ENCODE results near the gene GALNT18.

GALNT18 gene

DNA sequence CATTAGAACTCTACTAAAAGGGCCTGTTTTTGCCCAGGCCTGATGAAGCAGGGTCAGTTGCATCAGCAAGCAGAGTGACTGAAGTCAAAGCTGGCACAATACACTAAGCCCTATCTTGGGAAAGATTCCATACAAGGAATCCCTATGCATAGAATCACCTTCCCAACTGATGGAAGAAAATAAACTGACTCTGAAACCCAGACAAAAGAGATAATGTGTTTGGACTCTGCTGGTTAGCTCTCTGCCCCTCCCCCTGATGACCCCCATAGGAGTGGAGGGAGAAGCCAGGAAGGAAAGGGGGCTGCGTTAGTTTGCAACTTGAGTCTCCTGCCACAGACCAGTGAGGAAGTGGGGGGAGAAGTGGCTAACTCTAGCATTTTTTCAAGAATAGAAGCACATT is 32.9 kb downstream of the GALNT18 start:
- no peak overlapping the region for H3K27ac ChIP-seq
- TF ChIP-seq, protein P1, sequence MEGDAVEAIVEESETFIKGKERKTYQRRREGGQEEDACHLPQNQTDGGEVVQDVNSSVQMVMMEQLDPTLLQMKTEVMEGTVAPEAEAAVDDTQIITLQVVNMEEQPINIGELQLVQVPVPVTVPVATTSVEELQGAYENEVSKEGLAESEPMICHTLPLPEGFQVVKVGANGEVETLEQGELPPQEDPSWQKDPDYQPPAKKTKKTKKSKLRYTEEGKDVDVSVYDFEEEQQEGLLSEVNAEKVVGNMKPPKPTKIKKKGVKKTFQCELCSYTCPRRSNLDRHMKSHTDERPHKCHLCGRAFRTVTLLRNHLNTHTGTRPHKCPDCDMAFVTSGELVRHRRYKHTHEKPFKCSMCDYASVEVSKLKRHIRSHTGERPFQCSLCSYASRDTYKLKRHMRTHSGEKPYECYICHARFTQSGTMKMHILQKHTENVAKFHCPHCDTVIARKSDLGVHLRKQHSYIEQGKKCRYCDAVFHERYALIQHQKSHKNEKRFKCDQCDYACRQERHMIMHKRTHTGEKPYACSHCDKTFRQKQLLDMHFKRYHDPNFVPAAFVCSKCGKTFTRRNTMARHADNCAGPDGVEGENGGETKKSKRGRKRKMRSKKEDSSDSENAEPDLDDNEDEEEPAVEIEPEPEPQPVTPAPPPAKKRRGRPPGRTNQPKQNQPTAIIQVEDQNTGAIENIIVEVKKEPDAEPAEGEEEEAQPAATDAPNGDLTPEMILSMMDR (conservative IDR thresholded peaks at IDR 0.05), result no peak
- TF ChIP-seq ZFX (IDR thresholded peaks at IDR 0.05), result no peak

DNA sequence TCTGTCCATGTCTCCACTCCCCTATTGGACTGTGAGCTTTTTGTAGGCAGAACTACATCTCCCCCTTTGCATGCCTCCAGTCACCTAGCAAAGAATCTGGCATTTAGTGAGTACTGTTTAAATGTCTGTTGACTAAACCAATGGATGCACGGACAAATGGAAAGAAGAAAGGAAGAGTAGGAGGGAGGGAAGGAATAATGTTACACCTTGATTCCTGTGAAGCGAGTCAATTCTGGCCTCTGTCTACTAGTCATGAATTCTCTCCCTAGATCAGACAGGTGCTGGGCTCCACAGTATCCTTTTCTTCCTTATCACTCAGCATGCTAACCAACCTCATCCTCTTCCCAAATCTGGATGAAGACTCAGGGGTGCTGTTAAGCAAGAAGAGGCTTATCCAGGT is 33.6 kb downstream of the GALNT18 start:
- TF ChIP-seq, protein P1 (conservative IDR thresholded peaks at IDR 0.05), result no peak
- no peak for TF ChIP-seq ZFX (IDR thresholded peaks at IDR 0.05)
- no peak overlapping the region for H3K27ac ChIP-seq

DNA sequence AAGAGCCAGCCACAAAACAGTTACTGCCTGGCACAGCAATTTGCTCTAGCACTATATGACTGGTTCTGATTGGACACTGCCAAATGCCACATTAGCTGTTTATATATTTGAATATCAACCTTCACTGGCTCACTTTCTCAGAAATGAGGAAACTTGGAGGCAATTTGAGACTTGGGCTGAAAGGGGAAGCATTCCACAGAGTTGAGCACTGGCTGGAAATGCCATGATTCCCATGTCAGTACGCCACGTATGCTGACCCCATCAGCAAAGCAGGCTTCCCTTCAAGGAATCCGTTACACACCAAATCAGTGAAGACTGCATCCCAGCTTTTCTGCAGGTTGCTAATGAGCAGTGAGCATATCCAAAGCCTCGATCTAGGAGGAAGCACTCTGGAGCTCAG is 34.7 kb downstream of the GALNT18 start:
- TF ChIP-seq, protein P1 (conservative IDR thresholded peaks at IDR 0.05), result no peak
- no peak for TF ChIP-seq ZFX (IDR thresholded peaks at IDR 0.05)
- no peak overlapping the region for H3K27ac ChIP-seq

DNA sequence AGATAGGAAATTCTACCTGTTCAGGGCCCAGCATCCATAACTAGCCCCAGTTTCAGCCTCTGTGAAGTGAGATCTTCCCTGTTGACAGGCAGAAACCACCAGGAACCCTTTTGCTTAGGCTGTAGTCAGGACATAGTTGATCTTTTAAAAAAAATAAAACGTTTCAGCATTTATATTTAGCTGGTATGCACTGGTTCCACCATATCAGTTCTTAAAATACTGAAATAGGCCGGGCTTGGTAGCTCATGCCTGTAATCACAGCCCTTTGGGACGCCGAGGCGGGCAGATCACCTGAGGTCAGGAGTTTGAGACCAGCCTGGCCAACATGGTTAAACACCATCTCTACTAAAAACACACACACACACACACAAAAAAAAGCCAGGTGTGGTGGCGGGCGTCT is 35.3 kb downstream of the GALNT18 start:
- H3K27ac ChIP-seq, result no peak overlapping the region
- TF ChIP-seq ZFX (IDR thresholded peaks at IDR 0.05), result no peak
- TF ChIP-seq, protein P1 (conservative IDR thresholded peaks at IDR 0.05), result no peak

DNA sequence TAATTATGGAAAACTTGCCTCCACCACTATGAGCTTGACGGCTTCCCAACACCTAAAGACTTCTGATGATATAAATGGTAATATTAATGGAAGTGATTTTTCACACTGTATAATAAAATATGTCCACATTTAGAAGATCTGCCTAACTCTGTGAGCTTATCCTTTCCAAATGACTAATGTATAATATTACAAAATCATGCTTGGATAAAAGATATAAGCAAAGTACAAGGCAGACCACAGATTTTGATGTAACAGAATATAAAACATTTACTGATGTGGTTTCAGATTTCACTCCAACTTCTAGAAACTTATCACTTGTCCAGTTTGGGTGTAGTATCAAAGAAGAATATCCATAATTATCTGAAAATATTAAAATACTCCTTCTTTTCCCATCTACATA is 36.9 kb downstream of the GALNT18 start:
- TF ChIP-seq ZFX (IDR thresholded peaks at IDR 0.05), result no peak
- TF ChIP-seq, protein P1 (conservative IDR thresholded peaks at IDR 0.05), result no peak
- H3K27ac ChIP-seq, result peak overlapping the region; percentile 44

DNA sequence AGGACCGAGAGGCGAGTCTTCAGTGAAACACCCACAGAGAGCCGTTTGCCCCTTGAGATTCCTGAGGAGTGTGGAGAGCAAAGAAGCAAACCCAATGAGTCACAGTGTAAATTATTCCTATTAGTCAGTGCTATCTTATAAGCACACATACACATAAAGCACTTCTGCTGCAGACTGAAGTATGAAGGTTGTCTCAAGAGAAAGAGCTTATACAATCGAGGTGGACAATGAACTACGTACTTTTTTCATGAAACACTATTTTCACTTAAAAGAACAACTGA is 37.3 kb downstream of the GALNT18 start:
- H3K27ac ChIP-seq, result peak overlapping the region; percentile 65; the same call in 1 of the 2 replicates

DNA sequence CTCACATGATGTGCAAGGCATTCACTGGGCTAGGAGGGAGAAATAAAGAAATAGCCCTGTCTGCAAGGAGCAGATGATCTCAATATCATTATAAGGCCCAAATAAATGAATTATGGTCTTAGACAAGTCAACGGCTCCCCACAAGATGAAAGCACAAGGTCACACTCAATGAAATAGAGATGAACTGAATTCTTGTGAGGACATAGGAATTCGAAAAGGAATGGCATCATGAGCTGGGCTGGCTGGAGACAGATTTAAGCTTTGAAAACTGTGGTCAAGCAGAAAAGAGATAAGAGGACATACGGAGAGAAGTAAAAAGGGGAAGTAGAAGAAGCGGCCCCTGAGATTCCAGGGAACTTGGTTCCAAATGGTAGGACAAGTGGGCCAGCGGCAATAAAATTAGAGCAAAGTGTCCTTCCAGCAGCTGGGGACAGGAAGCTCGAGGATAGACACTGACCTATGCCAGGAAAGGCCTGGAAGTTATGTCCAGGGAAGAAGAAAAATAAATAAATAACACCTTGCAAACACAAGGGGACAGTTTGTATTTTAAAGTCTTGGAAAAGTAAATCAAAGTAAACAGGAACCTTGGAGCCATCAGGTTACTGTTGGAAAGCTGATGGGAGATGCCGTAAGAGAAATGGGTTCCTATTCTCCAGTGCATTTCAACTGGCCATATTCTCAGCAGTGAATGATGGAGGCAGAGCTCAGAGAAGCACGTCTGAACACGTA is 37.8 kb downstream of the GALNT18 start:
- H3K27ac ChIP-seq, result peak overlapping the region; percentile 65; the same call in 1 of the 2 replicates

More for the DNA sequence above, 37.3 kb downstream of the GALNT18 start:
- TF ChIP-seq ZFX (IDR thresholded peaks at IDR 0.05), result no peak
- TF ChIP-seq, protein P1 (conservative IDR thresholded peaks at IDR 0.05), result no peak

More for the DNA sequence above, 37.8 kb downstream of the GALNT18 start:
- no peak for TF ChIP-seq ZFX (IDR thresholded peaks at IDR 0.05)
- TF ChIP-seq, protein P1 (conservative IDR thresholded peaks at IDR 0.05), result no peak
